Suppressor macrophage treated with lipopolysaccharide for 1 hour (primary cell): ENCODE data around the gene PSEN1.
"Not testable (repeated sequence)": the region's sequence is repeated elsewhere in the genome, so short reads cannot be mapped to it uniquely, and the experiment has no call there.

Source experiments
- DNase-seq, 3 donors: peaks; one replicate each; pipeline ENCODE4 v3.0.0-alpha.2; 2020 to 2022

The PSEN1 gene

DNA sequence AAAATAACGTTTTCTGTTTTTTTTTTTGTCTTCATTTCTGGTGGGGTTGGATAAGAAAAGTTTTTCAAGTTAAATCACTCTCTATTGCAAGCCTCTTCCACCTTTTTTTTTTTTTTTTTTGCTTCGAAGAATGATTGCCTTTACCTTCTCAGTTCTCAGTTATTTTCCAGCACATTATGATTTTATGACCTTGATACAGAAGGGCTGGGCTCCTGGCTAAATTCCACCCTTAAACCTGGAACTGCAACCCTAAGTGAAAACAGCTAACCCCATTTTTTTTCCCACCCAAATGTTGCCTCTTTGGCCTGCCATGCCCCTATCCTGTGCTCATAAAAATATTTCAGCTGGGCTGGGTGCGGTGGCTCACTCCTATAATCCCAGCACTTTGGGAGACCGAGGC is 31.4 kb downstream of the PSEN1 start:
- DNase-seq = no peak

DNA sequence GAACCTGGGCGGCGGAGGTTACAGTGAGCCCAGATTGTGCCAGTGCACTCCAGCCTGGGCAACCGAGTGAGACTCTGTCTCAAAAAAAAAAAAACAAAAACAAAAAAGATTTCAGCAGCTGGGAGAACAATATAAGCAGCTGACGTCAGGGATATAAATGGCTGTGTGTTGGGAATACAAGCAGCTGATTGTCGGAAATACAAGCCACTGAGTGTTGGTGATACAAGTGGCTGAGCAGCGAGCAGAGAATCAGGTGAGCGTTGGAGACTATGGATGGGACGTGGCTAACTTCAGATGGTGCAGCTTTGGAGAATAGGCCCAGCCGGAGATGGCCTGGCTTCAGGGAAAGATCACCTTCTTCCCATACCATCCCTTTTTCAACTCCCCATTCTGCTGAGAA is 32.0 kb downstream of the PSEN1 start:
- DNase-seq = no peak

DNA sequence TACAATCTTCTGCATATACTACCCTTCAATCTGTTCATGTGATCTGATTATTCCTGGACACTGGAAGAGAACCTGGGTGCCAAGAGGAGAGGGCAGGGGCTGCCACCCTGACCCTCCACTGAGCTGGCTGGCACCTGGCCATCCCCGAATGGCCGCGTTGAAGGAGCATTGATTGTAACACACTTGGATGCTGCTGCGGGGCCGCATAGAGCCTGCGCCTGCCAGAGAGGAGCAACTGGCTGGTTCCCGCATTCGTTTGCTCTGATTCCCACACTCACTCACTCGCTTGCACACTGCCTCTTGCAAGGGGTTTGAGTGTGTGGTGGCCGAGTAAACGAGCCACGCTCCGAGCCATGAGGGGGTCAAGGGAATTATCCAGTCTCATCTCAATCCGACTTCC is 32.4 kb downstream of the PSEN1 start:
- DNase-seq = no peak

DNA sequence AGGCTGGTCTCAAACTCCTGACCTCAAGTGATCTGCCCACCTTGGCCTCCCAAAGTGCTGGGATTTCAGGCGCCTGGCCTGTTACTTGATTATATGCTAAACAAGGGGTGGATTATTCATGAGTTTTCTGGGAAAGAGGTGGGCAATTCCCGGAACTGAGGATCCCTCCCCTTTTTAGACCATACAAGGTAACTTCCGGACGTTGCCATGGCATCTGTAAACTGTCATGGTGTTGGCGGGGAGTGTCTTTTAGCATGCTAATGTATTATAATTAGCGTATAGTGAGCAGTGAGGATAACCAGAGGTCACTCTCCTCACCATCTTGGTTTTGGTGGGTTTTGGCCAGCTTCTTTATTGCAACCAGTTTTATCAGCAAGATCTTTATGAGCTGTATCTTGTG is 33.5 kb downstream of the PSEN1 start:
- DNase-seq = not testable (repeated sequence)

DNA sequence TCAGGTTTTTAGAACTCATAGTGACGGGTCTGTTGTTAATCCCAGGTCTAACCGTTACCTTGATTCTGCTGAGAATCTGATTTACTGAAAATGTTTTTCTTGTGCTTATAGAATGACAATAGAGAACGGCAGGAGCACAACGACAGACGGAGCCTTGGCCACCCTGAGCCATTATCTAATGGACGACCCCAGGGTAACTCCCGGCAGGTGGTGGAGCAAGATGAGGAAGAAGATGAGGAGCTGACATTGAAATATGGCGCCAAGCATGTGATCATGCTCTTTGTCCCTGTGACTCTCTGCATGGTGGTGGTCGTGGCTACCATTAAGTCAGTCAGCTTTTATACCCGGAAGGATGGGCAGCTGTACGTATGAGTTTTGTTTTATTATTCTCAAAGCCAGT is 34.4 kb downstream of the PSEN1 start:
- no peak for DNase-seq

DNA sequence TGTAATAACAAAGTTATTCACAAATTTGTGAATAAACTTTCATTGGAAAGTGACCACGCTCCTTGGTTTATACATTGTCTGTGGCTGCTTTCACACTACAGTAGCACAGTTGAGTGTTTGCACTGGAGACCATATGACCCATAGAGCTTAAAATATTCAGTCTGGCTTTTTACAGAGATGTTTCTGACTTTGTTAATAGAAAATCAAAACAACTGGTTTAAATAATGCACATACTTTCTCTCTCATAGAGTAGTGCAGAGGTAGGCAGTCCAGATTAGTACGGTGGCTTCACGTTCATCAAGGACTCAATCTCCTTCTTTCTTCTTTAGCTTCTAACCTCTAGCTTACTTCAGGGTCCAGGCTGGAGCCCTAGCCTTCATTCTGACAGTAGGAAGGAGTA is 36.2 kb downstream of the PSEN1 start:
- DNase-seq = no peak

DNA sequence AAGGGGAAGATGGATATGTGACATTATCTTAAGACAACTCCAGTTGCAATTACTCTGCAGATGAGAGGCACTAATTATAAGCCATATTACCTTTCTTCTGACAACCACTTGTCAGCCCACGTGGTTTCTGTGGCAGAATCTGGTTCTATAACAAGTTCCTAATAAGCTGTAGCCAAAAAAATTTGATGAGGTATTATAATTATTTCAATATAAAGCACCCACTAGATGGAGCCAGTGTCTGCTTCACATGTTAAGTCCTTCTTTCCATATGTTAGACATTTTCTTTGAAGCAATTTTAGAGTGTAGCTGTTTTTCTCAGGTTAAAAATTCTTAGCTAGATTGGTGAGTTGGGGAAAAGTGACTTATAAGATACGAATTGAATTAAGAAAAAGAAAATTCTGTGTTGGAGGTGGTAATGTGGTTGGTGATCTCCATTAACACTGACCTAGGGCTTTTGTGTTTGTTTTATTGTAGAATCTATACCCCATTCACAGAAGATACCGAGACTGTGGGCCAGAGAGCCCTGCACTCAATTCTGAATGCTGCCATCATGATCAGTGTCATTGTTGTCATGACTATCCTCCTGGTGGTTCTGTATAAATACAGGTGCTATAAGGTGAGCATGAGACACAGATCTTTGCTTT is 36.9 kb downstream of the PSEN1 start:
- DNase-seq = peak; percentile 47 to 68 (median 60)

DNA sequence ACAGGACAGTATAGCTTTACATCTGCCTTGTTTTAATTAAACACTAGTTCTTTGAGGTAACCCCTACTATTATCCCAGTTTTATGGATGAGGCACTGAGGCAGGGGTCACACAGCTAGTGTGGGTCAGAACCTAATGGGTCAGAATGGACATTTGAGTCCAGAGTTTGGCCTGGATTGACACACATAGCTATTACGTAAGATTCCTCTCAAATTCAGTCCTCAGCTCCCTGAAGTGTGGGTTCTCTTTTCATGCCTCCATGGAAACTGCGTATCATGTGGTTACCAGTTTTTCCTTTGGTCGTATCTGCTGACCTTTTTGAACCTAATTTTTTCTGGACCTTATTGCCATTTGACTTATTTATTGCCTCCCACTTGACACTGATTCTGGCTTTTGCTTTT is 40.4 kb downstream of the PSEN1 start:
- peak; percentile 38 to 75 (median 59) for DNase-seq

DNA sequence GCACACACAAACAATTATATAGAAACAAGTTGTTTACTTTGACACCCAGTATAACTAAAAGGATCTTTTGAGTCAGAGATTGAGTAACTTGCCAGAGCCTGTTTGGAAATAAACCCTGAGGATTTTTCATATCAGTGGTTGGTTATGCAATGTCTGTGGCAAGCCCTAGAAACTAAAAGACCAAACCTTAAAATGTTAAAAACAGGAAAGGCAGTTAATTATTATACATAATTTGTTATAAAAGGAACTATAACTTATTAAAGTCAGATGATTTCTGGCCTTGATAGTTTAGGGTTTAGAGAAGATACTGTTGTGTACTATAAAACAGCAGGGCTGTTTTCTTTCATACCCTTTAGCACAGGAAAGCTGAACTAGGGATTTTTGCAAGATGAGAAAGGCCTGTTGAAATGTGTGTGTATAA is 44.1 kb downstream of the PSEN1 start:
- peak; percentile 69 to 93 (median 90) for DNase-seq

DNA sequence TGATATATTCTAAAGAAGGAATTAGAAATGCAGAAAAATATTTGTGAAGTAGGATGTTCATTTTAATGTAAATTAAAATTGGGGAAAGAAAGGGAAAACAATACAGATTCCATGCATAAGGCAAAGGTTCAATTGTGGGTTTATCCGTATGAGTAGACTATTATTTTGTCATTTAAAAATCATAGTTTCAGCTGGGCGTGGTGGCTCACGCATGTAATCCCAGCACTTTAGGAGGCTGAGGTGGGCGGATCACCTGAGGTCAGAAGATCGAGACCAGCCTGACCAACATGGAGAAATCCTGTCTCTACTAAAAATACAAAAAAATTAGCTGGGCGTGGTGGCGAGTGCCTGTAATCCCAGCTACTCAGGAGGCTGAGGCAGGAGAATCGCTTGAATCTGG is 44.7 kb downstream of the PSEN1 start:
- not testable (repeated sequence) for DNase-seq

DNA sequence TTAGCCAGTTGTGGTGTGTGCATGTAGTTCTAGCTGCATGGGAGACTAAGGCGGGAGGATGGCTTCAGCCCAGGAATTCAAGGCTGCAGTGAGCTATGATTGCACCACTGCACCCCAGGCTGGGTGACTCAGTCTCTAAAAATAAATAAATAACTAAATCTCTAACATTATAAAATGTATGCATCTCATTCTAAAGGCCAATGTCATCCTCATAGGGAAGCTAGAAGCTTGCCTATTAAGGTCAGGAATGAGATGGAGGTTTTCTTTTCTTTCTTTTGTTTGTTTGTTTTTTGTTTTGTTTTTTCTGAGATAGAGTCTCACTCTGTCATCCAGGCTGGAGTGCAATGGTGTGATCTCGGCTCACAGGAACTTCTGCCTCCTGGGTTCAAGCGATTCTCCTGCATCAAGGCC is 52.2 kb downstream of the PSEN1 start:
- DNase-seq = peak; percentile 28 to 55 (median 45)

DNA sequence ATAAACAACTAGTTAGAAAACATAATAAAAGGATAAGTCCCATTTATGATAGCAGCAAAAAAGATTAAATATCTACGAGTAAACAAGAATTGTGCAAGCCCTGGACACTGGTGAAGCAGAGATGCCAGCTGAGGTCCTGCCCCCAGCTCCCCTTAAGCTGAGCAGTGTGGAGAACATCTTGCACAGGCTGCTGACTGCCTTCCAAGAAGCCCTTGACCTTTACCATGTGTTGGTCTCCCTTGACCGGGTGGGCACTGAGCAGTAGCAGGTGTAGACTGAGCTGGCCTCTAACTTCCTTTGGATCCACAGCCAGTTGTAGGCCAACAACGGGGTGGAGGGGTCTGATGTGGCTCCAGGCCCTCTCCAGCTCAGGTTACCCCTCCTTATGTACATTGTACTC is 53.3 kb downstream of the PSEN1 start:
- DNase-seq = no peak

DNA sequence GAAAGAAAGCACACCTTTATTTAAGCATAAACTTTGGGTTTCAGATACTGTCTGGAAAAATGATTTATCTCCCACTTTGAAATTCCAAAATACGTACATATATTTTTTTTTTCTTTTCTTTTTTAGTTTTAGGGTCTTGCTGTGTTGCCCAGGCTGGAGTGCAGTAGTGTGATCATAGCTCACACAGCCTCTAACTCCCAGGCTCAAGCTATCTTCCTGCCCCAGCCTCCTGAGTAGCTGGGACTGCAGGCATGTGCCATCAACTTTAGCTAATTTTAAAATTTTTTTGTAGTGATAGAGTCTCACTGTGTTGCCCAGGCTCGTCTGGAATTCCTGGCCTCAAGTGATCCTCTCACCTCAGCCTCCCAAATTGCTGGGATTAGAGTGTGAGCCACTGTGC is 55.1 kb downstream of the PSEN1 start:
- no peak for DNase-seq

DNA sequence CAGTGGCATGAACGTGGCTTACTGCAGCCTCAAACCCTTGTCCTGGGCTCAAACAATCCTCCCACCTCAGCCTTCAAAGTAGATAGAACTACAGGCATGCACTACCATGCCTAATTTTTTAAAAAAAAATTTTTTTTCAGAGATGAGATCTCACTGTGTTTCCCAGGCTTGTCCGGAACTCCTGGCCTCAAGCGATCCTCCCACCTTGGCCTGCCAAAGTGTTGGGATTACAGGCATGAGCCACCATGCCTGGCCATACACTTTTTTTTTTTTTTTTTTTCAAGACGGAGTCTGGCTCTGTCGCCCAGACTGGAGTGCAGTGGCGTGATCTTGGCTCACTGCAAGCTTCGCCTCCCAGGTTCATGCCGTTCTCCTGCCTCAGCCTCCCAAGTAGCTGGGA is 58.0 kb downstream of the PSEN1 start:
- DNase-seq = not testable (repeated sequence)

DNA sequence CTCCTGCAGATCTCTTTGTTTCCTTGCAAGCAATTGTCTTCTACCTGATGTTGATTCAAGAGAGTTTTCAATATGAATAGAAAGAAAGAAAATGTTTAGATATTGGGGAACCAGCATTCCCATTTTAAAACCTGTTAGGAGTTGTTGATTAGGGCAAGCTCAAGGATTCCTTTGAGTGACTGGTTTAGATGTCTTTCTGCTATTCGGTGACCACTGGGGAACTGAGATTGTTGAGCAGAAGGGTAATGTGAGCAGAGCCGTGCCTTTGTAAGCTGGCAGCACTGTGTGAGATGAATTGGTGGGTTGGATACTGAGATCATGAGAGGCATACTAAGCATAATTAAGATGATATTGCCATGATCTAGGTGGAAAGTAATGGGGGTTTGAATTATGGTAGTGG is 61.9 kb downstream of the PSEN1 start:
- no peak for DNase-seq

DNA sequence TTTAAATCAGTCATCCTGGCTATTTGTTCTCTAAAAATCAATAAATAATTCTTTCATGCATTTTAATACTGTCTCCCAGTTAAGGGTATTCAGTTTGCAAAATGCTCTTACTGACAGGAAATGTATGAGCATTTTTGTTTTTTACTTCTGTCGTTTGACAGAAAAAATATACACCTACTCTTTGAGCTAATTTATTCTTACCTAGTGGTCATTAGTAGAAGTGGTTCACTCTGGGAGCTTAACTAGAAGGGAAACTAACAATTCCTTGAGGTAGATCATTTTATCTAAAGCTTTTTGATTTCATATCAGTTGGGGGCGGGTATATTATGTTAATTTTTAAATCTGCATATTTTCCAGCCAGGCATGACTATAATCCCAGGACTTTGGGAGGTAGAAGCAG is 67.2 kb downstream of the PSEN1 start:
- no peak for DNase-seq

DNA sequence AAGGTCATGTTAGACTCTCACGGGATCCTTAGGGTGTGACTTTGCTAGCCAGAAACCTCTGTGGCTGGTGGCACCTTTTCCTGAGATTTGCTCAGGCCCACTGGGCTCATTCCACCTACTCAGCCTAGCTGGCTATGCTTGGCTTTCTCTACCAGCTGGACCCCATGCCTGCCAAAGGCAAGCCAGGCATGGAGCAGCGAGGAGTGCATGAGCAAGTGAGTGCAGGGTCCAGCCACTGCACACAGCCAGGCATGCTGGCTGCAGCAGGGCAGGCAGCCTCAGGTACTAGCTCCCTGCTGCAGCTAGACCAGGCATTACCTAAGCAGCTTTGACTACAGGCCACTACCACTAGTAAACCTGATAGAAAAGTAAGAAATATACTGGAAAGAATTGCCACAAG is 71.3 kb downstream of the PSEN1 start:
- no peak for DNase-seq

DNA sequence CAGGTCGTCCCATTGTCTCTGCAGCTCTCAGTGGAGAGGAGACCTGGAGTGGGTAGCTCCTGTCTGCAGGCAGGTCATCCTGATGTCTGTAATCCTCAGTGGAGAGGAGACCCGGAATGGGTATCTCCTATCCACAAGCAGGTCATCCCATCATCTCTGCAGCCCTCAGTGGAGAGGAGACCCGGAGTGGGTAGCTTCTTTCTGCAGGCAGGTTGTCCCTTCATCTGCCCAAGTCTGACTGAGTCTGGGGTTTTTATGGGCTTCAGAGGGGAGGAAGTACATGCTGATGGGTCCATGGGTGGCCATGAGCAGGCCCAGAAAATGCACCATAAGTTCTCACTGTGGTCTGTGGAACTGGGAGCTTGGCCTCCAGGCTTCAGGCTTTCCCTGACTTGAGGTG is 72.1 kb downstream of the PSEN1 start:
- DNase-seq = no peak

DNA sequence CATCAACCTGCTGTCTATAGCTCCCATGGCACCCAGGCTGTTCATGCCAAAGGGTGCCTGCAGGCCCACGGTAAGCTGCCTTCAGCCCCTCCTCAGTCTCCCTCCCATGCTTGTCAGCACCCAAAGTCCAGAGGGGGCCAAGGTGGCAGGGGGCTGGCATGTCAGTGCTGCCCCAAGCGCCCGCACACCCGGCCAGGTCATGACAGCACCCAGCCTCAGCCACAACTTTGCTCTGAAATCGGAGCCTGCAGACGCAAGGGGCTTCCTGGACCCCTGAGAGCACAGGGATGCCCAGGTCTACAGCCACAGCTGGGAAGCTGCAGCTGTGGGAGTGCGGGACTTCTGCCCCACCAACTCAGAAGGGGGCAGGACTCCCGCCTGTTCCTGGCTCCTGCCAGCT is 72.5 kb downstream of the PSEN1 start:
- DNase-seq = no peak

DNA sequence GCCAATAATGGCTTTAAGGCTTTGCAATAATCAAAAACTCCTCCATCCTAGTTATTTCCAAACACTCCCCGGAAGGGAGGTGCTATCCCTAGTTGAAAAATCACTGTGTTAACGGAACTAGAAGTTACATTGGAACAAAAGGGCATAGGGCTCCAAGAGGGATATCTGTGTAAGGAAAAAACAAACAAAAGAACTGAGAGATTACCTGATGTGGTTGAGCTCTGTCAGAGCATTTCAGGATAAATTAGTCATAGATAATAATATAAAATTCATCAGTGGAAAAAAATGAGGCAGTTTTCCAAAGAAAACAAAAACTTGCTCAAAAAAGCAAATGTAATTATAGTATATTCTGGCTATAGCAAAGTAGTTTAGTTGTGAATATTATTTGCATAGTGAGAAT is 73.6 kb downstream of the PSEN1 start:
- DNase-seq = no peak

DNA sequence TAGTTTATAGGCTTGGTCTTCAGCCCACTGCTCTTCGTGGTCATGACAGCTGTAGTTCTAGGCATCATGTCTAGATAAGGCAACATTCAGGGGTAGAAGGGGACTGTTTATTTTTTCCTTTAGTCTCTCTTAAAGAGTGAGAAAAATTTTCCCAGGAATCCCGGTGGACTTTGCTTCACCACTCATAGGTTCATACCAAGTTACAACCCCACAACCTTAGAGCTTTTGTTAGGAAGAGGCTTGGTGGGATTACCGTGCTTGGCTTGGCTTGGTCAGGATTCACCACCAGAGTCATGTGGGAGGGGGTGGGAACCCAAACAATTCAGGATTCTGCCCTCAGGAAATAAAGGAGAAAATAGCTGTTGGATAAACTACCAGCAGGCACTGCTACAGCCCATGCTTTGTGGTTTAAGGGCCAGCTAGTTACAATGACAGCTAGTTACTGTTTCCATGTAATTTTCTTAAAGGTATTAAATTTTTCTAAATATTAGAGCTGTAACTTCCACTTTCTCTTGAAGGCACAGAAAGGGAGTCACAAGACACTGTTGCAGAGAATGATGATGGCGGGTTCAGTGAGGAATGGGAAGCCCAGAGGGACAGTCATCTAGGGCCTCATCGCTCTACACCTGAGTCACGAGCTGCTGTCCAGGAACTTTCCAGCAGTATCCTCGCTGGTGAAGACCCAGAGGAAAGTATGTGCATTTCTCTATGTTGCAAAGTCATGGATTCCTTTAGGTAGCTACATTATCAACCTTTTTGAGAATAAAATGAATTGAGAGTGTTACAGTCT is 75.1 kb downstream of the PSEN1 start:
- peak; percentile 67 to 75 (median 71) for DNase-seq

DNA sequence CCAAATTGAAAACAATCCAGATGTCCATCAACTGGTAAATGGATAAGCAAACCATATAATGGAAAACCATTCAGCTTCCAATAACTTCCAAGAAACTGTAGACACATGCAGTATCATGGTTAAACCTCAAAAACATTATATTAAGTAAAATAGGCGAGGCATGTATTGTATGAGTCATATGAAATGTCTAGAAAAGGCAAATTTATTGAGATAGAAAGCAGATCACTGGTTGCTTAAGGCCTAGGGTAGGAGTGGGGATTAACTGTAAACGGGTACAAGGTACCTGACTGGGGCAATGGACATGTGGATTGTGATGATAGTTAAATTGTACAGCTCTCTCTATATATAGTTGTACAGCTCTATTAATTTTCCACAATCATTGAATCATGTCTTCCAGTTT is 79.7 kb downstream of the PSEN1 start:
- DNase-seq = no peak

DNA sequence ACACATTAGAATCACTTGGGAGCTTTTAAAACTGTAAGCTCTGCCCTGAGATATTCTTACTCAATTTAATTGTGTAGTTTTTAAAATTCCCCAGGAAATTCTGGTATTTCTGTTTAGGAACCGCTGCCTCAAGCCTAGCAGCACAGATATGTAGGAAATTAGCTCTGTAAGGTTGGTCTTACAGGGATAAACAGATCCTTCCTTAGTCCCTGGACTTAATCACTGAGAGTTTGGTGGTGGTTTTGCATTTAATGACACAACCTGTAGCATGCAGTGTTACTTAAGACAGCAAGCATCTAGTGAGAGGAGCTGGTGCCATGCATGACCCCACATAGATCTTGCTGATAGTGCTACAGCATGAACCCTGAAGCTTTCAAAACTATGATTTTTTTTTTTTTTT is 81.1 kb downstream of the PSEN1 start:
- peak in 2 of 3 donors; percentile 43 to 49 for DNase-seq

DNA sequence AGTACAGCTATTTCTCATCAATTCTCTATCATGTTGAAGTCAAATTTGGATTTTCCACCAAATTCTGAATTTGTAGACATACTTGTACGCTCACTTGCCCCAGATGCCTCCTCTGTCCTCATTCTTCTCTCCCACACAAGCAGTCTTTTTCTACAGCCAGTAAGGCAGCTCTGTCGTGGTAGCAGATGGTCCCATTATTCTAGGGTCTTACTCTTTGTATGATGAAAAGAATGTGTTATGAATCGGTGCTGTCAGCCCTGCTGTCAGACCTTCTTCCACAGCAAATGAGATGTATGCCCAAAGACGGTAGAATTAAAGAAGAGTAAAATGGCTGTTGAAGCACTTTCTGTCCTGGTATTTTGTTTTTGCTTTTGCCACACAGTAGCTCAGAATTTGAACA is 83.8 kb downstream of the PSEN1 start:
- DNase-seq = no peak

DNA sequence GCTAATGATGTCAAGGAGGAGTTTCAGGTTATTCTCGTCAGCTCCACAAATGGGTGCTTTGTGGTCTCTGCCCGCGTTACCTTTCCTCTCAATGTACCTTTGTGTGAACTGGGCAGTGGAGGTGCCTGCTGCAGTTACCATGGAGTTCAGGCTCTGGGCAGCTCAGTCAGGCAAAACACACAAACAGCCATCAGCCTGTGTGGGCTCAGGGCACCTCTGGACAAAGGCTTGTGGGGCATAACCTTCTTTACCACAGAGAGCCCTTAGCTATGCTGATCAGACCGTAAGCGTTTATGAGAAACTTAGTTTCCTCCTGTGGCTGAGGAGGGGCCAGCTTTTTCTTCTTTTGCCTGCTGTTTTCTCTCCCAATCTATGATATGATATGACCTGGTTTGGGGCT is 84.3 kb downstream of the PSEN1 start:
- no peak for DNase-seq
